Mesothelial cell of epicardium (in vitro differentiated cells): Measurements from ENCODE around the gene CCSER1. TPM values are rescaled to one million over a fixed set of nuclear protein-coding genes. Genes with fewer than 3 reads are reported as not detected.

Source experiments
- DNase-seq, 2 experiments: peaks; one replicate each; pipeline ENCODE4 v3.0.0; 2021; ENCODE audit warnings: low spot score in 2 of 2; ENCODE audit not compliant: unreplicated experiment in 2 of 2
- H3K27ac Mint-ChIP-seq: 2 replicates; pipeline ENCODE4 v1.8.0; 2021; ENCODE audit warnings: mixed read lengths
- H3K27me3 Mint-ChIP-seq: 2 replicates; pipeline ENCODE4 v1.8.0; 2021; ENCODE audit warnings: low read depth, mixed read lengths
- H3K36me3 Mint-ChIP-seq: 2 replicates; pipeline ENCODE4 v1.8.0; 2021; ENCODE audit warnings: mixed read lengths
- H3K4me1 Mint-ChIP-seq: 2 replicates; pipeline ENCODE4 v1.8.0; 2021; ENCODE audit warnings: mixed read lengths
- H3K4me3 Mint-ChIP-seq: 2 replicates; pipeline ENCODE4 v1.8.0; 2021; ENCODE audit warnings: mild to moderate bottlenecking, moderate library complexity, mixed read lengths
- H3K9me3 Mint-ChIP-seq: 2 replicates; pipeline ENCODE4 v1.8.0; 2021; ENCODE audit warnings: mixed read lengths
- CTCF ChIP-seq: fragments of 200-600 bp; sonication (generic); IDR thresholded peaks from one replicate; pipeline ENCODE4 v1.5.0; 2021; ENCODE audit warnings: antibody characterized with exemption; ENCODE audit not compliant: unreplicated experiment
- total RNA-seq: library from RNA; stranded (reverse); gene quantifications from 3 replicates; pipeline ENCODE4 v1.2.1, GENCODE V29; 2021

Gene CCSER1
- total RNA-seq, 1 donor from 2014 or later = 7.2 TPM

GRCh38 chr4:90528551-90528950 is 401.4 kb downstream of the CCSER1 start:
- H3K9me3 Mint-ChIP-seq = peaks cover 3% of the 10 kb centered on the region
- H3K27me3 Mint-ChIP-seq = no peaks in the 10 kb centered on the region
- DNase-seq = no peak
- TF ChIP-seq CTCF = no peak
- H3K36me3 Mint-ChIP-seq = no peaks in the 10 kb centered on the region
- H3K4me3 Mint-ChIP-seq = no peak overlapping the region
- no peak overlapping the region for H3K27ac Mint-ChIP-seq
- H3K4me1 Mint-ChIP-seq = no peaks in the 10 kb centered on the region

GRCh38 chr4:90536408-90536807 is 409.2 kb downstream of the CCSER1 start:
- peaks cover 5% of the 10 kb centered on the region for H3K36me3 Mint-ChIP-seq
- no peak for TF ChIP-seq CTCF

GRCh38 chr4:90537491-90537890 is 410.3 kb downstream of the CCSER1 start:
- Mint-ChIP-seq H3K27me3 (no peaks in the 10 kb centered on the region), H3K27ac (peak overlapping the region; percentile 48), H3K4me3 (no peak overlapping the region), H3K36me3 (peaks cover 5% of the 10 kb centered on the region), H3K4me1 (peaks cover 12% of the 10 kb centered on the region), H3K9me3 (peaks cover 15% of the 10 kb centered on the region)
- TF ChIP-seq CTCF = no peak
- DNase-seq = no peak

More at GRCh38 chr4:90536408-90536807, 409.2 kb downstream of the CCSER1 start:
- no peak for DNase-seq
- peaks cover 15% of the 10 kb centered on the region for H3K9me3 Mint-ChIP-seq
- H3K4me1 Mint-ChIP-seq = peaks cover 12% of the 10 kb centered on the region
- no peak overlapping the region for H3K27ac Mint-ChIP-seq
- H3K27me3 Mint-ChIP-seq = no peaks in the 10 kb centered on the region
- H3K4me3 Mint-ChIP-seq = no peak overlapping the region

GRCh38 chr4:90540536-90540935 is 413.3 kb downstream of the CCSER1 start:
- no peak for TF ChIP-seq CTCF
- H3K27ac Mint-ChIP-seq = no peak overlapping the region
- H3K36me3 Mint-ChIP-seq = peaks cover 5% of the 10 kb centered on the region
- DNase-seq = no peak
- H3K27me3 Mint-ChIP-seq = no peaks in the 10 kb centered on the region
- peaks cover 12% of the 10 kb centered on the region for H3K4me1 Mint-ChIP-seq
- H3K9me3 Mint-ChIP-seq = peaks cover 12% of the 10 kb centered on the region
- no peak overlapping the region for H3K4me3 Mint-ChIP-seq

- peaks cover 4% of the 10 kb centered on the region for H3K9me3 Mint-ChIP-seq
- H3K4me1 Mint-ChIP-seq = peaks cover 15% of the 10 kb centered on the region
- no peak overlapping the region for H3K4me3 Mint-ChIP-seq
- no peak for DNase-seq
- peaks cover 4% of the 10 kb centered on the region for H3K36me3 Mint-ChIP-seq
- H3K27me3 Mint-ChIP-seq = no peaks in the 10 kb centered on the region
- no peak for TF ChIP-seq CTCF
- no peak overlapping the region for H3K27ac Mint-ChIP-seq
Measured at GRCh38 chr4:90542216-90542615, 415.0 kb downstream of the CCSER1 start.

- Mint-ChIP-seq H3K36me3 (no peaks in the 10 kb centered on the region), H3K9me3 (no peaks in the 10 kb centered on the region)
Measured at GRCh38 chr4:90543419-90544170, 416.4 kb downstream of the CCSER1 start.

More at GRCh38 chr4:90543419-90544170, 416.4 kb downstream of the CCSER1 start:
- no peak for TF ChIP-seq CTCF
- no peak for DNase-seq
- Mint-ChIP-seq H3K27ac (no peak overlapping the region), H3K27me3 (no peaks in the 10 kb centered on the region), H3K4me1 (peaks cover 4% of the 10 kb centered on the region), H3K4me3 (no peak overlapping the region)
